T-helper 17 cell (primary cell): ENCODE measurements around the gene SHROOM2. TPM values are rescaled to one million over a fixed set of nuclear protein-coding genes. Genes with fewer than 3 reads are reported as not detected.

Source experiments
- ATAC-seq: fragments of 150-1000 bp; cut with Tn5 transposase; 2 replicates; pipeline ENCODE4 v1.10.0; 2021; ENCODE audit warnings: mild to moderate bottlenecking, moderate library complexity
- DNase-seq, 3 donors: peaks; one replicate each; pipeline versions ENCODE4 v3.0.0 to v3.0.0-alpha.2; 2020 to 2021
- H3K9me3 ChIP-seq: one replicate; pipeline ENCODE4 v1.7.0; 2013; ENCODE audit warnings: low read length, mild to moderate bottlenecking; ENCODE audit not compliant: control insufficient read depth, poor library complexity, severe bottlenecking
- H3K27ac Mint-ChIP-seq: one replicate; pipeline ENCODE4 v1.8.0; 2022; ENCODE audit warnings: mild to moderate bottlenecking, moderate library complexity, mixed read lengths
- H3K27me3 Mint-ChIP-seq: one replicate; pipeline ENCODE4 v1.8.0; 2022; ENCODE audit warnings: mixed read lengths
- H3K36me3 Mint-ChIP-seq: one replicate; pipeline ENCODE4 v1.8.0; 2022; ENCODE audit warnings: low read depth, mixed read lengths
- H3K4me1 Mint-ChIP-seq: one replicate; pipeline ENCODE4 v1.8.0; 2022; ENCODE audit warnings: mild to moderate bottlenecking, mixed read lengths
- H3K4me3 Mint-ChIP-seq: one replicate; pipeline ENCODE4 v1.8.0; 2022; ENCODE audit warnings: mild to moderate bottlenecking, moderate library complexity, mixed read lengths
- total RNA-seq, 4 donors: library from RNA in 2 of 4; stranded (reverse) in 2 of 4; gene quantifications; one replicate each; pipeline ENCODE4 v1.2.3 and lab custom pipeline; 2022 to 2026

Gene SHROOM2
- total RNA-seq, 2 donors from 2014 or later = not detected

- DNase-seq = no peak
- H3K9me3 ChIP-seq = no peaks in the 10 kb centered on the region
- Mint-ChIP-seq H3K27ac (no peak overlapping the region), H3K36me3 (peaks cover 2% of the 10 kb centered on the region), H3K4me1 (no peaks in the 10 kb centered on the region), H3K27me3 (no peaks in the 10 kb centered on the region), H3K4me3 (no peak overlapping the region)
- no peak for ATAC-seq
Measured at GRCh38 chrX:9988762-9989161, 202.5 kb downstream of the SHROOM2 start.

GRCh38 chrX:9992061-9992460 is 205.8 kb downstream of the SHROOM2 start:
- Mint-ChIP-seq H3K4me1 (no peaks in the 10 kb centered on the region), H3K27me3 (no peaks in the 10 kb centered on the region), H3K27ac (no peak overlapping the region), H3K36me3 (no peaks in the 10 kb centered on the region), H3K4me3 (no peak overlapping the region)
- no peaks in the 10 kb centered on the region for H3K9me3 ChIP-seq
- ATAC-seq (no peak), DNase-seq (no peak)

DNA sequence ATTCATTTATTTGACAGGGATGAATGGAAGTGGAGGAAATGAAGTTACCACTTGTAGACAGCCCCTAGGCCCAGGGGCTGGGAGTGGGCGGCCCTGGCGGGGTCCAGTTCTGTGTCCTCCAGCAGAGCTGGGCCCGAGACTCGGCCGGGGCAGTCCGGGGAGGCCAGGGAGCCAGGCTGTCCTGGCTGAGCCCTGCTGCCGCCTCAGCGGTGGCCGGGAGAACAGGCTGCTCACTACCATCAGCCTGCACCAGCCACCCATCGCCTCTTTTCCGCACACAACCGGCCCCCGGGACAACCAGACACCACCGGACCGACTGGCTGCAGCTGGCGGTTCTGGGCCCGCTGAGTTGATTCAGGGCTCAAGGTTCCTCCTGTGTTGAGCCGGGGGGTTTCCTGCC is 206.5 kb downstream of the SHROOM2 start:
- DNase-seq = no peak
- ATAC-seq = no peak
- H3K4me3 Mint-ChIP-seq = no peak overlapping the region
- no peaks in the 10 kb centered on the region for H3K36me3 Mint-ChIP-seq
- peaks cover 4% of the 10 kb centered on the region for H3K4me1 Mint-ChIP-seq
- no peaks in the 10 kb centered on the region for H3K27me3 Mint-ChIP-seq
- H3K27ac Mint-ChIP-seq = no peak overlapping the region
- H3K9me3 ChIP-seq = no peaks in the 10 kb centered on the region

DNA sequence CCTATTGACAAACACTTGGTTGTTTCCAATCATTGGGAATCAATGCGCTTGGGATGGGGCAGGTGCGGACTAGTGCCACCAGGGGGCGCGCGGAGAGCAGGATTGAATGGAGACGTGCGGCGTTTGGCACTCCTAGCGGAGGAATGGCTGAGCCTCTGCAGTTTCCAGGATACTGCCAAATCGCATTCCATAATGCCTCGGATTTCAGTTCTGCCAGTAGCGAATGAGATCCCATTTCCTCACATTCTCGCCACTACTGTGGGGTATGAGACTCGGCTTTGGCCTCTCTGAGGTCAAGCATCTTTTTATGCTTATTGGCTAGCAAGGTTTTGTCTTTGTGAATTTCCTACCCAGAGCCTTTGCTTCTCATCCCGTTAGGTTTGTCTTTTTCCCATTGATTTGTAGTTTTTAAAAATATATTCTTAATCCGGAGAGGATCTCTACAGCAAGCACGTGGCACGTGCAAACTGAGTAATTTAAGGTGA is 209.7 kb downstream of the SHROOM2 start:
- Mint-ChIP-seq H3K36me3 (no peaks in the 10 kb centered on the region), H3K27me3 (no peaks in the 10 kb centered on the region), H3K4me1 (peaks cover 4% of the 10 kb centered on the region), H3K4me3 (no peak overlapping the region), H3K27ac (no peak overlapping the region)
- H3K9me3 ChIP-seq = no peaks in the 10 kb centered on the region
- ATAC-seq (peak; percentile 85), DNase-seq (peak; percentile 65 to 67 (median 66))

GRCh38 chrX:9997041-9997440 is 210.8 kb downstream of the SHROOM2 start:
- H3K36me3 Mint-ChIP-seq = no peaks in the 10 kb centered on the region
- ATAC-seq = no peak

DNA sequence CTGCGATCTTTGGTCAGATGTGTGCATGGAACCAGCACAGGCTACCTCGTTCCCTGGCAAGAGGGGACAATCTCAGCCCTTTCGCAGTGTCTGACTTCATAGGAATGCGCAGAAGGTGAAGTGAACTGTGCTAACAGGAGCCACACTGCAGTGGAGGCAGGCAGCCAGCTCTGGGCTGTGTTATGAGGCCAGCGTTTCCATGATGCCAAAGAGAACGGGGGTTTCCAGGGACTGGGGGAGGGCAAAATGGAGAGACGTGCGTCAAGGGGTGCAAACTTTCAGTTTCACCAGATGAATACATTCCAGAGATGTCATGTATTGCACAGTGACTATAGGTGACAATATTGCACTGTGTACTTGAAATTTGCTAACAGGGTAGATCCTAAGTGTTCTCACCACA is 211.3 kb downstream of the SHROOM2 start:
- peak; percentile 68 for ATAC-seq
- no peak for DNase-seq
- Mint-ChIP-seq H3K4me1 (peaks cover 4% of the 10 kb centered on the region), H3K4me3 (no peak overlapping the region), H3K36me3 (no peaks in the 10 kb centered on the region), H3K27me3 (no peaks in the 10 kb centered on the region), H3K27ac (no peak overlapping the region)
- no peaks in the 10 kb centered on the region for H3K9me3 ChIP-seq

More at GRCh38 chrX:9997041-9997440, 210.8 kb downstream of the SHROOM2 start:
- H3K4me3 Mint-ChIP-seq = no peak overlapping the region
- no peak overlapping the region for H3K27ac Mint-ChIP-seq
- no peaks in the 10 kb centered on the region for H3K27me3 Mint-ChIP-seq
- DNase-seq = no peak
- H3K4me1 Mint-ChIP-seq = peaks cover 4% of the 10 kb centered on the region
- H3K9me3 ChIP-seq = no peaks in the 10 kb centered on the region

Other genes starting within 250 kb of the SHROOM2 start
- gene GPR143, start 20.6 kb upstream of the SHROOM2 start, total RNA-seq = not detected
- gene CLDN34, start 180.9 kb downstream of the SHROOM2 start, total RNA-seq = not detected